ENCODE results near the gene TBC1D1.
A peak's percentile ranks its signal among the peaks of the same experiment; 100 is the strongest.

The TBC1D1 gene

DNA sequence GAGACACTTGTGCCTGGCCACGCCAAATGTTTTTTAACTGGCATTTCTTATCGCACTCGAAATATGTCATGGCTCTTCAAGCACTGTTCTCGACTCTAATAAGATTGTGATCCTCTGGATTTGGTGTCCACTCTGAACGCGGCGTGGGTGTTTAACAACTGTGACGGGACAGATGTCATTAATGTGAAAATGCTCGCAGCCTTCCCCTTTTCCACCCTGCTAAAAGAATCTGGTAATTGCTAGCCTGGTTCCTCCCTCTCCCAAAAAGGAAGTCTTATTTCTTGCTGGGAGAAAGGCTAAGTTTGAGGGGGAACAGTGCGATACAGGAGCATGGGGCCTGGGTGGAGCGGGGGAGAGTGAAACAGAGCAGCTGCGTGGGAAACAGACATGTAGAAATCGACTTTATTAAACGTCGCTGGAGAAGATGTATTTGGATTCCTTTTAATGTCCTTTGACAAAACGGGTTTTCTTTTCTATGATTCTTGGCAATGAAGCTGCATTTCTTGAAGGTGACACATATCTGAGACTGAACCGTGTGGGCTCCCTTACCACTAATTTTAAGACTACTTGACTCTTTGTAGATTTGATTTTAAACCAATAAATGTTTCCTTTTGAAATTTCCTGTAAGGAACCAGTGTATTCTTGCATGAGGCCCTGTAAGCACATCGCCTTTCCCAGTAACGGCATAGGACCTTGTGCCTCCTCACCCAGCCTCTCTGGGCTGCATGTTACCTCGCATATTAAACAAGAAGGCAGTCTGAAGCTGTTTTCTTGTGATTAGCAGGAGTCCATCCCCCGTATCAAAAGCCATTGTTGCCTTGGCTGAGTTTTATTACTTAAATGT is 17.8 kb downstream of the TBC1D1 start:
- peak overlapping the region; percentile 85 to 98 (median 91) for H3K27ac Mint-ChIP-seq
- no peaks in the 10 kb centered on the region for H3K9me3 Mint-ChIP-seq
- no peaks in the 10 kb centered on the region for H3K27me3 Mint-ChIP-seq (ENCODE audit: low read depth)
- H3K4me1 Mint-ChIP-seq = peaks cover 45% of the 10 kb centered on the region
- no peaks in the 10 kb centered on the region for H3K36me3 Mint-ChIP-seq (ENCODE audit: low read depth)
- H3K4me3 Mint-ChIP-seq = peak overlapping the region in 2 of 3 experiments; percentile 32 to 60
- TF ChIP-seq, protein P1, sequence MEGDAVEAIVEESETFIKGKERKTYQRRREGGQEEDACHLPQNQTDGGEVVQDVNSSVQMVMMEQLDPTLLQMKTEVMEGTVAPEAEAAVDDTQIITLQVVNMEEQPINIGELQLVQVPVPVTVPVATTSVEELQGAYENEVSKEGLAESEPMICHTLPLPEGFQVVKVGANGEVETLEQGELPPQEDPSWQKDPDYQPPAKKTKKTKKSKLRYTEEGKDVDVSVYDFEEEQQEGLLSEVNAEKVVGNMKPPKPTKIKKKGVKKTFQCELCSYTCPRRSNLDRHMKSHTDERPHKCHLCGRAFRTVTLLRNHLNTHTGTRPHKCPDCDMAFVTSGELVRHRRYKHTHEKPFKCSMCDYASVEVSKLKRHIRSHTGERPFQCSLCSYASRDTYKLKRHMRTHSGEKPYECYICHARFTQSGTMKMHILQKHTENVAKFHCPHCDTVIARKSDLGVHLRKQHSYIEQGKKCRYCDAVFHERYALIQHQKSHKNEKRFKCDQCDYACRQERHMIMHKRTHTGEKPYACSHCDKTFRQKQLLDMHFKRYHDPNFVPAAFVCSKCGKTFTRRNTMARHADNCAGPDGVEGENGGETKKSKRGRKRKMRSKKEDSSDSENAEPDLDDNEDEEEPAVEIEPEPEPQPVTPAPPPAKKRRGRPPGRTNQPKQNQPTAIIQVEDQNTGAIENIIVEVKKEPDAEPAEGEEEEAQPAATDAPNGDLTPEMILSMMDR (IDR thresholded peaks at IDR 0.05; ENCODE audit: unreplicated experiment in 3 of 3) = no peak

DNA sequence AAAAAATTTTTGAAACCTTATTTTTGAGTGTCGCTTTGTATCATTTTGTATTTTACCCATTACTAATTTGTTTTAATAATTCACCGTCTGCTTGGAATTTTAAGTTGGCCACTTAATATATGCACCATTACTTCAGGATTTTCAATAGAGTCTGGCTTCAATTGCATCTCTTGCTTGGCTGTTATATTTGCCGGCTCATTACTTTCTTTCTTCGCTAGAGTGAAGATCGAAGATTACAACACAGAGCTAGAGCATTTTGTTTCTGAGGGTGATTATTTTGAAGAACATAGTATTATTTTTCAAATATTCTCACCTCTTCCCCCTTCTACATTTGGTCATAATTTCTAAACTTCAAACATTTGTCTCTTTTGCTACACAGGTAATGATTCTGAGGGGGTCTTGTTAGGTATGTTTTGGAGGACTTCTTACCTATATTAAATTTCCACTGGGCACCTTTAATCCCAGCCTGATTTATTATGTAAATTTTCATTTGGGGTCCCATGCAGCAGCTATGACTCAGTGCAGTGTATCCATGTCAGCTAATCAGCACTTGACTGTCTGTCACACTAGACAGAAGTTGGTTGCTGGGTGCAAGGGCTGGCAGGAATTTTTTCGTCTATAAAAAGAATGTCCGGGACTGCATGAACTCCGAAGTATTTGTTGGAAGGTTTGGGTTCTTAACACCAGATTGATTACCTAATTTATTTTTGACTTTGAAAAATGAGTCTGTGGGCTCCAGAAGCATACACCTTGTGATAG is 18.6 kb downstream of the TBC1D1 start:
- H3K36me3 Mint-ChIP-seq (ENCODE audit: low read depth) = no peaks in the 10 kb centered on the region
- TF ChIP-seq, protein P1 (IDR thresholded peaks at IDR 0.05; ENCODE audit: unreplicated experiment in 3 of 3) = no peak
- peak overlapping the region; percentile 85 to 98 (median 91) for H3K27ac Mint-ChIP-seq
- H3K27me3 Mint-ChIP-seq (ENCODE audit: low read depth) = no peaks in the 10 kb centered on the region
- H3K4me3 Mint-ChIP-seq = peak overlapping the region in 2 of 3 experiments; percentile 15 to 60
- no peaks in the 10 kb centered on the region for H3K9me3 Mint-ChIP-seq
- H3K4me1 Mint-ChIP-seq = peaks cover 39% of the 10 kb centered on the region

DNA sequence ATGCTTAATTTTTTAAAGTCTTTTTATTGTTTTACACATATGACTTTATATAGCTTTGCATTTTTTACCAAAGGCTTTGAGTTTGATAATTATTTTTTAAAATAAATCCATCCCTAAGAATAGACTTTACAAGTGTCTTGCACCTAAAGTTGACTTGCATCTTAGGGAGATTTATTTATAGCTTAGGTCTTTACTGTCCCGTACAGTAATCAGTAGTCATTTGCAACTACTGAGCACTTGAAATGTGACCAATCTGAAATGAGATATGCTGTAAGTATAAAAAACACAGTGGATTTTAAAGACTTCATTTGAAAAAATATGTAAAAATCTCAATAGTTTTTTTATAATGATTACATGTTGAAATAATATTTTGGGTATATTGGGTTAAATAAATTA is 19.2 kb downstream of the TBC1D1 start:
- no peaks in the 10 kb centered on the region for H3K9me3 Mint-ChIP-seq

DNA sequence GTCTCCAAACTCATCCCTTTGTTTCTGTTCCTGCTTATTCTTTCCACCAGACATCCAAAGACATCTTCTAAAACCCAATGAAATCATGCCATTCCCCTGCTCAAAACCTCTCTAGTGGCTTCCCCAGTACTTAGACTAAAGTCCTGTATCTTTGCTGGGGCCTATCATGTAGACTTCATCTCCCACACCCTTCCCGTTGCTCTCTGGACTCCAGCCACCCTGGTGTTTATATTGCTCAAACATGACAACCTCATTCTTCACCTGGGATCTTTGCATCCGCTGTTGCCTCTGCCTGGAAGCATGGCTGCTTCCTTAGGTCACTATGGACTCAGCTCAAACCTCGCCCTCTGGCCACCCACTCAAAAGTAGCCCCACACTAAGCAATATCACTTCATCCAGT is 23.7 kb downstream of the TBC1D1 start:
- Mint-ChIP-seq H3K27ac (no peak overlapping the region), H3K4me3 (no peak overlapping the region), H3K4me1 (peaks cover 17% of the 10 kb centered on the region), H3K27me3 (ENCODE audit: low read depth) (no peaks in the 10 kb centered on the region), H3K36me3 (ENCODE audit: low read depth) (no peaks in the 10 kb centered on the region), H3K9me3 (no peaks in the 10 kb centered on the region)
- TF ChIP-seq, protein P1 (IDR thresholded peaks at IDR 0.05; ENCODE audit: unreplicated experiment in 3 of 3) = no peak

More for the DNA sequence above, 19.2 kb downstream of the TBC1D1 start:
- H3K27me3 Mint-ChIP-seq (ENCODE audit: low read depth) = no peaks in the 10 kb centered on the region
- H3K4me1 Mint-ChIP-seq = peaks cover 33% of the 10 kb centered on the region
- no peaks in the 10 kb centered on the region for H3K36me3 Mint-ChIP-seq (ENCODE audit: low read depth)
- H3K4me3 Mint-ChIP-seq = no peak overlapping the region
- TF ChIP-seq, protein P1 (IDR thresholded peaks at IDR 0.05; ENCODE audit: unreplicated experiment in 3 of 3) = no peak
- H3K27ac Mint-ChIP-seq = no peak overlapping the region

DNA sequence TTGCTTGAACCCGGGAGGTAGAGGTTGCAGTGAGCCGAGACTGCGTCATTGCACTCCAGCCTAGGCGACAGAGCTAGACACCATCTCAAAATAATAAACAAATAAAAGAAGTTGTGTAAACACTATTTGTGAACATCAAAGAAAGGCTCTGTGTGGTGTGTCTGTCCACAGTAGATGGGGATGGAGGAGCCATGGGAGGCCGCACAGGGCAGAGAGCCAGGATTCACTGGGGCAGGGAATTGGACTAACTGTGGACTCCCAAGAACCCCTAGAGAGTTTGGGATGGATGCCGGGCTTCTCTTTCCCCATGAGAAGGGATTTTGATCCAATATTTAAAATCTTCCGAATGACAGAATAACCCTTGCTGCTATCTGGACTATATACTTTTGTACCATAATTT is 26.5 kb downstream of the TBC1D1 start:
- peak overlapping the region in 2 of 3 experiments; percentile 45 to 72 for H3K27ac Mint-ChIP-seq
- H3K36me3 Mint-ChIP-seq (ENCODE audit: low read depth) = no peaks in the 10 kb centered on the region
- no peak overlapping the region for H3K4me3 Mint-ChIP-seq
- TF ChIP-seq, protein P1 (IDR thresholded peaks at IDR 0.05; ENCODE audit: unreplicated experiment in 3 of 3) = no peak
- no peaks in the 10 kb centered on the region for H3K27me3 Mint-ChIP-seq (ENCODE audit: low read depth)
- H3K9me3 Mint-ChIP-seq = no peaks in the 10 kb centered on the region
- peaks cover 10% of the 10 kb centered on the region for H3K4me1 Mint-ChIP-seq

Measured in nephron (organoid).